ENCODE results near the gene C16orf92.

DNA sequence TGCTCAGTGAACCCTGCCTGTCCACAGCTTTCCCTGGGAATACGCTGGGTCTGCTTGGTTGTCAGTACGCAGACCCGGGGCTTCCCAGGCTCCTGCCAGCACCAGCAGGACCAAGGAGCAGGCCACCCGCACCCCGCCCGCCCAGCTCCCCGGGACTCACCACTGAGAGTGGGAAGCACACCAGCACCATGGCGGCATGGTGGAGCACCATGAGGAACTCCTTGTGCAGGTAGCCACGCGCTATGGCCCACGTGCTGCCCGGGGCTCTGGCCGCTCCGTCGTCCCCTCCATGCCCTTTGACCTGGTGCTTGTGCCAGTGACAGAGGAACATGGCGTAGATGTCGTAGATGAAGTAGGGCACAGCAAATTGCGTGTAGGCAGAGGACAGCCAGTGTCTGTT lies 3.5 kb downstream of the C16orf92 start:
- TF ChIP-seq, protein P1, sequence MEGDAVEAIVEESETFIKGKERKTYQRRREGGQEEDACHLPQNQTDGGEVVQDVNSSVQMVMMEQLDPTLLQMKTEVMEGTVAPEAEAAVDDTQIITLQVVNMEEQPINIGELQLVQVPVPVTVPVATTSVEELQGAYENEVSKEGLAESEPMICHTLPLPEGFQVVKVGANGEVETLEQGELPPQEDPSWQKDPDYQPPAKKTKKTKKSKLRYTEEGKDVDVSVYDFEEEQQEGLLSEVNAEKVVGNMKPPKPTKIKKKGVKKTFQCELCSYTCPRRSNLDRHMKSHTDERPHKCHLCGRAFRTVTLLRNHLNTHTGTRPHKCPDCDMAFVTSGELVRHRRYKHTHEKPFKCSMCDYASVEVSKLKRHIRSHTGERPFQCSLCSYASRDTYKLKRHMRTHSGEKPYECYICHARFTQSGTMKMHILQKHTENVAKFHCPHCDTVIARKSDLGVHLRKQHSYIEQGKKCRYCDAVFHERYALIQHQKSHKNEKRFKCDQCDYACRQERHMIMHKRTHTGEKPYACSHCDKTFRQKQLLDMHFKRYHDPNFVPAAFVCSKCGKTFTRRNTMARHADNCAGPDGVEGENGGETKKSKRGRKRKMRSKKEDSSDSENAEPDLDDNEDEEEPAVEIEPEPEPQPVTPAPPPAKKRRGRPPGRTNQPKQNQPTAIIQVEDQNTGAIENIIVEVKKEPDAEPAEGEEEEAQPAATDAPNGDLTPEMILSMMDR (IDR thresholded peaks at IDR 0.05) = no peak
- TF ChIP-seq POLR2A (IDR thresholded peaks at IDR 0.05) = no peak
